BE2C (cell line): Measurements from ENCODE around the gene PRR14L.
A peak's percentile ranks its signal among the peaks of the same experiment; 100 is the strongest.

ENCODE experiments used
- DNase-seq: peaks from one replicate; pipeline ENCODE4 v3.0.0-alpha.2; 2020
- H3K27me3 ChIP-seq: fragments of 250-450 bp; sonication (Bioruptor Pico); 2 replicates; pipeline ENCODE4 v1.5.1; 2020; ENCODE audit warnings: mild to moderate bottlenecking
- H3K36me3 ChIP-seq: fragments of 250-450 bp; sonication (Bioruptor Pico); 2 replicates; pipeline ENCODE4 v1.5.1; 2020; ENCODE audit warnings: mild to moderate bottlenecking
- H3K4me1 ChIP-seq: fragments of 250-450 bp; sonication (Bioruptor Pico); 2 replicates; pipeline ENCODE4 v1.5.1; 2020
- H3K4me3 ChIP-seq: 2 replicates; pipeline ENCODE4 v1.5.1; 2011; ENCODE audit warnings: low read depth, low read length
- H3K9me3 ChIP-seq: fragments of 250-450 bp; sonication (Bioruptor Pico); 2 replicates; pipeline ENCODE4 v1.5.1; 2020
- CTCF ChIP-seq: IDR thresholded peaks from 2 replicates; pipeline ENCODE4 v1.5.1; 2012; ENCODE audit warnings: mild to moderate bottlenecking, low read depth, low read length

PRR14L gene

DNA sequence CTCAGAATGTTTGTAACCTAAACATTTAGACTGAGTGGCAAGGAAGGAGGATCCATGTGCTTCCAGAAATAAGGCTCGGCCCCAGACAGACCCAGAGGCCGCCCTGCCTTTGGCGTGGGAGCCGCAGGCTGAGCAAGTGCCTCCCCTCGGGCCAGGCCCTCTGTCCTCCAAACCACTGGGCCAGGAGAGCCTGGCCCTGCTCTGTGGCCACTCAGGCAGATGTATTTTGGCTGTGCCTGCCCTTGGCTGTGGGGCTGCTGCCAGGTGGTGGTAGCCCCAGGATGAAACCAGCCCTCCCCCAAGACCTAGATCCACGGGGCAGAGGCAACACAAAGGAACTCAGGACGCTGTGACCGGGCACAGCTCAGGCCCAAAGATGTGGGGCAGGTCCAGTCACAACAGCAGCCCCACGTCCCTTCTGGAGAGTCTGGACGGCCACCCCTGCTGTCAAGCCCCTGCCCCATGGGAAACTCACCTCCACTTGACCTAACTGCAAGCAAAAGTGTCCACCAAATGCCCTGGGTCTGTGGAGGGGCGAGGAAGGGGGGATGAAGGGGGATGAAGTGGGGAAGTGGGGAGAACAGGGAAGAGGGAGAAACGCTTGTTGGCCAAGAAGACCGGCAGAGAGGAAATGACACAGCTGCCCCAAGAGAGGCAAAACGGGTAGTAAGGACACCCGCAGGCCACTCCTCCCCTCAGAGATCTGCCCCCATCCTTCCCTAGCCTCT is 111.9 kb downstream of the PRR14L start:
- Histone ChIP-seq H3K36me3 (no peaks in the 10 kb centered on the region), H3K4me3 (no peak overlapping the region), H3K9me3 (no peaks in the 10 kb centered on the region), H3K27me3 (no peaks in the 10 kb centered on the region), H3K4me1 (no peaks in the 10 kb centered on the region; the same call in none of the 2 replicates)
- no peak for DNase-seq
- TF ChIP-seq CTCF: no peak

GRCh38 chr22:31637447-31637890 is 112.5 kb downstream of the PRR14L start:
- Histone ChIP-seq H3K4me1 (no peaks in the 10 kb centered on the region; the same call in none of the 2 replicates), H3K27me3 (no peaks in the 10 kb centered on the region), H3K36me3 (no peaks in the 10 kb centered on the region), H3K4me3 (no peak overlapping the region), H3K9me3 (no peaks in the 10 kb centered on the region)
- TF ChIP-seq CTCF: no peak
- DNase-seq: no peak

GRCh38 chr22:31635638-31636306 is 114.2 kb downstream of the PRR14L start:
- peaks cover 8% of the 10 kb centered on the region for H3K4me1 ChIP-seq
- no peaks in the 10 kb centered on the region for H3K9me3 ChIP-seq
- no peaks in the 10 kb centered on the region for H3K27me3 ChIP-seq
- no peak for DNase-seq
- H3K36me3 ChIP-seq: no peaks in the 10 kb centered on the region
- no peak for TF ChIP-seq CTCF
- no peak overlapping the region for H3K4me3 ChIP-seq

DNA sequence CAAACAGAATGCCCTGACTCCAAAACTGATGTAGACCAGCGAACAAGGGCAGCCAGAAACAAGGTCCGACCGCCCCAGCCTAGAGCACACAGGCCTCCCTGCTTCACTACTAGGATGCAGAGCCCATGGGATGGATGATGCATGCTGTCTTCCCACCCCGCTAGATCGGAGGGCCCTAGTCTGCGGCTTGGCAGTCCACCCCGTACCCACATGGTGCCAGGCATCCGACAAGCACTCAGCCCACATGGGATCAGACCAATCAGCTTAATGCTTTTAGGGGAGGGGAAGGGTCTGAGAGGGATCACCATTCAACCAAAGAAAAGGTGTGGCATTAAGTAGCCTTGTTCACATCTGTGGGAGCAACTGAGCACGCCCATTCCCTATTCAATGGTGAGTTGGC is 118.5 kb downstream of the PRR14L start:
- no peaks in the 10 kb centered on the region for H3K36me3 ChIP-seq
- no peaks in the 10 kb centered on the region for H3K9me3 ChIP-seq
- peak overlapping the region; percentile 86 for H3K4me3 ChIP-seq
- no peak for TF ChIP-seq CTCF
- no peak for DNase-seq
- no peaks in the 10 kb centered on the region for H3K27me3 ChIP-seq
- H3K4me1 ChIP-seq: peaks cover 19% of the 10 kb centered on the region
